Mammary epithelial cell (primary cell): ENCODE results near the gene ZNF692.

ENCODE experiments used
- EZH2 ChIP-seq: IDR thresholded peaks from 2 replicates; pipeline ENCODE4 v1.6.1; 2012; ENCODE audit warnings: low read length, inconsistent platforms, borderline replicate concordance
- TF ChIP-seq, protein P1 (sequence below), 2 donors: IDR thresholded peaks in 1 of 2; conservative IDR thresholded peaks in 1 of 2; 2 replicates each; pipeline ENCODE4 v1.5.1; 2011 to 2012; ENCODE audit warnings: inconsistent platforms in 2 of 2, low read length in 2 of 2, mild to moderate bottlenecking in 2 of 2, control low read depth in 1 of 2, low read depth in 1 of 2; ENCODE audit not compliant: insufficient read depth in 1 of 2; ENCODE audit errors: extremely low read depth in 1 of 2

DNA sequence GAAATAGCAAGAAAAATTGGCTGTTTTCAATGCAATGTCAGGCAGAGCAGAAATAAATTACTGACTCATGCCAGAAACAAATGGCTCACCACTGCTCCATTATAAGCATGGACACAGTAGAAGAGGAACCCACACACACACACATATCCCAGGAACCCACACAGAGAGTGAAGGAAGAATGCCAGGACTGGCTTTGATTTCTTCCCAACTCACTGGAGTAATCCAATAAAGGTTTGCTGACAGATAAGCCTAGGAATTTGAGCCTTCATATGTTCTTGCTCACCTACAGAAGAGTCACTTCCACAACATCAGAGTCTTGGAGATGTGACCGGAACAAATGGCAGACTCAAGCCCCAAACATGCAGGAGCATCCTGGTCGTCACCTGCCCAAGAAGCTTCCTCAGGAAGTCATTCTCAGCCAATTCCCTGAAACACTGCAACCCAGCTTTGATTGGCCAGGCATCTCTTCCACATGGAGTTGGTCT, 35.3 kb downstream of the ZNF692 start:
- TF ChIP-seq, protein P1, sequence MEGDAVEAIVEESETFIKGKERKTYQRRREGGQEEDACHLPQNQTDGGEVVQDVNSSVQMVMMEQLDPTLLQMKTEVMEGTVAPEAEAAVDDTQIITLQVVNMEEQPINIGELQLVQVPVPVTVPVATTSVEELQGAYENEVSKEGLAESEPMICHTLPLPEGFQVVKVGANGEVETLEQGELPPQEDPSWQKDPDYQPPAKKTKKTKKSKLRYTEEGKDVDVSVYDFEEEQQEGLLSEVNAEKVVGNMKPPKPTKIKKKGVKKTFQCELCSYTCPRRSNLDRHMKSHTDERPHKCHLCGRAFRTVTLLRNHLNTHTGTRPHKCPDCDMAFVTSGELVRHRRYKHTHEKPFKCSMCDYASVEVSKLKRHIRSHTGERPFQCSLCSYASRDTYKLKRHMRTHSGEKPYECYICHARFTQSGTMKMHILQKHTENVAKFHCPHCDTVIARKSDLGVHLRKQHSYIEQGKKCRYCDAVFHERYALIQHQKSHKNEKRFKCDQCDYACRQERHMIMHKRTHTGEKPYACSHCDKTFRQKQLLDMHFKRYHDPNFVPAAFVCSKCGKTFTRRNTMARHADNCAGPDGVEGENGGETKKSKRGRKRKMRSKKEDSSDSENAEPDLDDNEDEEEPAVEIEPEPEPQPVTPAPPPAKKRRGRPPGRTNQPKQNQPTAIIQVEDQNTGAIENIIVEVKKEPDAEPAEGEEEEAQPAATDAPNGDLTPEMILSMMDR (conservative IDR thresholded peaks at IDR 0.05 in 1 of 2, IDR thresholded peaks at IDR 0.05 in 1 of 2; ENCODE audit: extremely low read depth in 1 of 2, insufficient read depth in 1 of 2, low read depth in 1 of 2, low read length in 2 of 2): no peak
- no peak for TF ChIP-seq EZH2
